ENCODE results near the gene DDAH2. TPM values are rescaled to one million over a fixed set of nuclear protein-coding genes. Genes with fewer than 3 reads are reported as not detected.
"Not testable (repeated sequence)": the region's sequence is repeated elsewhere in the genome, so short reads cannot be mapped to it uniquely, and the experiment has no call there.

The DDAH2 gene
- total RNA-seq, 1 experiment from 2014 or later, result 166 TPM

DNA sequence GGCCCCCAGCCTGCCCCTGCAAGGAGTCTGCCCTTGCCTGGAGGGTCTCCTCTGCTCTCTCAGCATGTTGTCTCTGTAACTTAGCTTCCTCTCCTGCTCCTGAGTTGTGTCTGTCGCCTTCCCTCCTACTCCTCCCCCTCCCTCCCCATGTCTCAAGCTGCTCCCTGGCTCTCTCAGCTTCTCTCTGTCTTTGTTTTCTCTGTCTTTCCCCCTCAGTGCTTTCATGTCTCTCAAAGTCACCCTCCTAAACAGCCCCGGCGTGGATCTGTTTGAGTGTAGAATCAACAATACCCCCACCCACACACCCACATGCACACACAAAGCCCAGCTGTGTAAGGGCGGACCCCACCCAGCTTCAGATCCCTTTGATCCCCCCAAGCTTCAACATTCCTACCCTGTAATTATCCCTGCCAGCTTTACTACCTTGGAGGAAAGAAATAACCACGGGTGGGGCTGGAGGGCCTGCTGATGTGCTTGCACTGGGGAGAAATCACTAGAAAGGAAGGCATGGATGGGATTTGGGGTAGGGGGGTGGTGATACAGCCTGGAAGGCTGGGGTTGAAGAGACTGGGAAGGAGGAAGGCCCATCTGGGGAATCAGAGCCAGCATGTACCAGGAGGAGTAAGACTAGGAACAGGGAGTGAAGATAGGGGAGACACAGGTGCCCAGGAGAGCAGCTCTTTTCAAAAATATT, 15.0 kb downstream of the DDAH2 start:
- no peak for DNase-seq (ENCODE audit: low spot score)

DNA sequence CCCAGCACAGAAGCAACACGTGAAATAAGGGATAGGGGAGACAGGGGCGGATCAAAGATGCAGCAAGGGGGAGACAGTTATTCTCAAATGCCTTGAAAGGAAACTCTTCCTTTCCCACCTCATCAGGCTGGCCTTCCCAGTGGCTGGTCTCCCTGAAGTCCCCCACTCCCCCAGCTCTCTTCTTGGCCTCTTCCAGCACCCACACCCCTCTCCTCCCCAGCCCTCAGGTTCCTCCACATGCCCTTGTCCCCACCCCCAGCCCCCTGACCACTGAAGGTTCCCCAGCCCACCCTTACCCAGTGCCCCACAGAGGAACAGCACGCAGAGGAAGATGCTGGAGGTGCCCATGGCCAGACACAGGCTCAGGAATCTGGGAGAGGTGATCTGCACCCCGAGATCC, 15.6 kb downstream of the DDAH2 start:
- DNase-seq (ENCODE audit: low spot score), result no peak

DNA sequence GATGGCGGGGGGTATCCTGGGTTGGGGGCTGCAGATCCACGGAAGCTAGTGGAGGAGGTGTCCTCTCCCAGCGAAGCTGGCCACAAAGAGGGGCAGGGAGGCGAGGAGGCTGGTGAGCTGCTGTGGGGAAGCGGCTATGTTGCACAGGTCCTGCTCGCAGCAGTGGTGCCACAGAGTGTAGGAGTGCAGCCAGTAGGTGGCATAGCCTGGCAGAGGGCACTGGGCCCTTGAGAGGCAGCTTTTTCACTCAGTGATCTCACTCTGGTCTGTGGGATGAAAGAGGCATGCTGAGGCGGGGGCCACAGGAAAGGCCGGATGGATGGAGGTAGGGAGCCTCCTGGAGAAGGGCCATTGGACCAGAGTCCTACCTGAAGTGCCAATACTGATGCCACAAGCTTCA, 16.8 kb downstream of the DDAH2 start:
- no peak for DNase-seq (ENCODE audit: low spot score)

DNA sequence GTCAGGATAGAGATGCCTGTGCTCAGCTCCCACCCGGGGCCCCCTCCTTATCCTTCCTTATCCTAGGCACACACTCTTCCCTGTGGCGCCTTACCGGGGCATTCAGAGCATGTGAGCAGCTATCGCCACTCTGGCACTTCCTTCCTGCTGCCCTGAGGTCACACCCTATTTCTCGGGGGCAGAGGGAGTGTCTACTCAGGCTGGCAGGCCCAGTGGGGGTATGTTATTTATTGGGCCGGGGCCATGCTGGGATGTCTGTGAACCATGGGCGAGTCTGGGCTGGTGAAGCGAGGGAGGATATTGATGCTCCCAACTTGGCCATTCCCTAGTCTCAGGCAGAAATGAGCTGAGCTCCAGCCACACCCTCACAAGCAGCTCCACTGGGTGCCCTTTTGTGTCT, 17.9 kb downstream of the DDAH2 start:
- no peak for DNase-seq (ENCODE audit: low spot score)

- DNase-seq (ENCODE audit: low spot score), result no peak
These were observed 18.4 kb downstream of the DDAH2 start for GRCh38 chr6:31710523-31711219.

DNA sequence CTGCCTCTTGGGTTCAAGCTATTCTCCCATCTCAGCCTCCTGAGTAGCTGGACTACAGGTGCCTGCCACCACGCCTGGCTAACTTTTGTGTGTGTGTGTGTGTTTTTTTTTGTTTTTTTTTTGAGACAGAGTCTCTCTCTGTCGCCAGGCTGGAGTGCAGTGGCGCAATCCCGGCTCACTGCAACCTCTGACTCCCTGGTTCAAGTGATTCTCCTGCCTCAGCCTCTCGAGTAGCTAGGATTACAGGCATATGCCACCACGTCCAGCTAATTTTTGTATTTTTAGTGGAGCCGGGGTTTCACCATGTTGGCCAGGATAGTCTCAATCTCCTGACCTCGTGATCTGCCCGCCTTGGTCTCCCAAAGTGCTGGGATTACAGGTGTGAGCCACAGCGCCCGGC, 19.9 kb downstream of the DDAH2 start:
- DNase-seq (ENCODE audit: low spot score), result not testable (repeated sequence)

GRCh38 chr6:31708224-31708623, 20.9 kb downstream of the DDAH2 start:
- DNase-seq (ENCODE audit: low spot score), result no peak

DNA sequence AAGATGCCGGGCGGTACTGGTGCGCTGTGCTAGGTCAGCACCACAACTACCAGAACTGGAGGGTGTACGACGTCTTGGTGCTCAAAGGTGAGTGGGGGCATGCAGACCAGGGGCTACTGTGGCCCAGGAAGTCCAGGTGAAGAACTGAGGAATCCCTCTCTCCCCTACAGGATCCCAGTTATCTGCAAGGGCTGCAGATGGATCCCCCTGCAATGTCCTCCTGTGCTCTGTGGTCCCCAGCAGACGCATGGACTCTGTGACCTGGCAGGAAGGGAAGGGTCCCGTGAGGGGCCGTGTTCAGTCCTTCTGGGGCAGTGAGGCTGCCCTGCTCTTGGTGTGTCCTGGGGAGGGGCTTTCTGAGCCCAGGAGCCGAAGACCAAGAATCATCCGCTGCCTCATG, 21.4 kb downstream of the DDAH2 start:
- no peak for DNase-seq (ENCODE audit: low spot score)

- DNase-seq (ENCODE audit: low spot score), result no peak
These were observed 22.5 kb downstream of the DDAH2 start, which contains the start of gene LY6G6F for GRCh38 chr6:31706599-31706998. Gene LY6G6F, plus strand, starts transcription at chr6:31706866. Its CDS starts 41 bp downstream, at chr6:31706907.

DNA sequence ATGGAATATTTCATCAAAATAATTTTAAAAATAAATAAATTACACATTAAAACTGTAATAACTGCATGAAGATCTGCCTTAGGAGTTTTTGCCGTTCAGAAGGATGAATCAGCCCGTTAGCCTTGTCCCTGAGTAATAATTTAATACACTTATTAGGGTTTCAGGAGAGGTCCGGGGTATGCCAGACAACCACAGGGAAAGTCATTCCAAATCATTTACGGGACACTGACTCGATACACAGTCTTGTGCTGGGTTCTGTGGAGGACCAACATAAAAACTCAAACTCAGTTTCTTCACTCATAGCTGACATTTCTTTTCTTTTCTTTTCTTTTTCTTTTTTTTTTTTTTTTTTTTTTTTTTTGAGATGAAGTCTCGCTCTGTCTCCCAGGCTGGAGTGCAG, 23.2 kb downstream of the DDAH2 start:
- DNase-seq (ENCODE audit: low spot score), result no peak

- peak; percentile 93 for DNase-seq (ENCODE audit: low spot score)
These were observed 26.0 kb downstream of the DDAH2 start, which contains the start of gene ABHD16A for GRCh38 chr6:31702819-31703716. Gene ABHD16A, minus strand, starts transcription at chr6:31703324. Its CDS starts 43 bp downstream, at chr6:31703281.

DNA sequence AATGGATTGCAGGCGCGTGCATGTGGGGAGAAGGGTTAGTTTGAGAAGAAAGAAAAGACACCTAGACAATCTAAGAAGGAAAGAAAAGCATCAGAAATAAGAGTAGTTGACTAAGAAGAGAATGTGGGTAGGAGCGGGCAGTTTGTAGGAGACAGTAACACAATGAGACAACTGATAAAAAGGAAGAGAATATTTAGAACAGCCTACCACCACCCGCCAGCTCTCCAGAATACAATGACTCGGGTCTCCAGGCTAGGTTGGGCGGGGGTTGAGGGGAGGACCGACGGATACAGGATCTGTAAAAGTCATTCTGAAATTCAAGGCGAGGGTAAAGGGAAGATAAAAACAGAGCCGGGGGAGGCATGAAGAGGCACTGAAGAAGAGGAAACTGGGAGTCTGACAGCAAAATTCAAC, 26.7 kb downstream of the DDAH2 start:
- no peak for DNase-seq (ENCODE audit: low spot score)

DNA sequence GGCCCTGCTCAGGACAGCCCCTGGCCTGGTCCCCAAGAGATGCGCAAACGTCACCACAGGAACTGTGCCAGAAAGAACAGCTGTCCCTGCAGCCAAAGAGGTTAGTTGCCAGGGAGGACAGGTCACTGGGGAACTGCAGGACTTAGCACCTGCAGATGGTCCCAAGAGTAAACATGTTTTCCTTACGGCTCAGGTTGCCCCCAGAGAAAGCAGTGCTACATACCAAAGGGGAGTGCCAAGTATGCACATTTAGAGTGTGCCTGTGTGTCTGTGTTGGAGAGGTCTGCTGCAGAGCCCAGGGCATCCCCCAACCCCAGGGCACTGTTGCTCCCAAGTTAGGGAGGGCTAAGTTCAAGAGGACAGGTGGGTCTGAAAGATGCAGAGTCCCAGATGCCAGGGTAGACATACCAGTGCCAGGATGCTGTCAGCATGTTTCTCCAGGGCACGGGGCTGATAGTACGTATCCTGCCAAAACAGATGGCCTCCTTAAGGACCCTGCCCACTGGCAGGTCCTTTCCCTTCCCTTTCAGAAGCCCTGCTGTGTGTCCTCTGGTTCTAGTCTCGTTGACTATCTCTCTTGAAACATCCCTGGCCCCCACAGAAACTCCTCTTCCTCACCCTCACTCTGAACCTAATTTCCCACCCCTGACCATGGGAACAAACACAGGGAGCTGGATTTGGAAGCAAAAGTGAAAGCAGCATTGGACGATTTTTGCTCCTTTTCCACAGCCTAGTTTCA, 27.3 kb downstream of the DDAH2 start:
- DNase-seq (ENCODE audit: low spot score), result no peak

- no peak for DNase-seq (ENCODE audit: low spot score)
These were observed 28.2 kb downstream of the DDAH2 start for GRCh38 chr6:31700740-31701401.

DNA sequence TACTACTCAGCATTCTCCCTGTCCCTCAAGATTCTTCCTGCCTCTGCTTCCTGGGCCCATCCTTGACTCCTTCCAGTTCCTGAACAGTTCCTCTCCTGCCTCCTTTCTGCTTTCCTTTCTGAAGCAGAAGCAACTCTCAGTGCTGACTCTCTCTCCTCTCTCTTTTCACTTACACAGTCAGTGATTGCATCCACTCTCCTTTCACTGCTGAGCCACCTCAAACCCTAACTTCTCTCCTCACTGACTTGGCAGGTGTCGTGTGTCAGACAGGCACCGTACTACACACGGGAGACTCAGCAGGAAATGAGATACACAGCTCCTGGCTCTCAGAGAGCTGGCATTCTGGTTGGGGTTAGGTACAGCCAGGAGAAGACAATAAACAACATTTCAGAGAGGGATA, 31.5 kb downstream of the DDAH2 start:
- no peak for DNase-seq (ENCODE audit: low spot score)

GRCh38 chr6:31693535-31693934, 35.6 kb downstream of the DDAH2 start:
- DNase-seq (ENCODE audit: low spot score), result no peak

- no peak for DNase-seq (ENCODE audit: low spot score)
These were observed 36.2 kb downstream of the DDAH2 start for GRCh38 chr6:31692886-31693285.

GRCh38 chr6:31692353-31692752, 36.7 kb downstream of the DDAH2 start:
- DNase-seq (ENCODE audit: low spot score), result no peak

DNA sequence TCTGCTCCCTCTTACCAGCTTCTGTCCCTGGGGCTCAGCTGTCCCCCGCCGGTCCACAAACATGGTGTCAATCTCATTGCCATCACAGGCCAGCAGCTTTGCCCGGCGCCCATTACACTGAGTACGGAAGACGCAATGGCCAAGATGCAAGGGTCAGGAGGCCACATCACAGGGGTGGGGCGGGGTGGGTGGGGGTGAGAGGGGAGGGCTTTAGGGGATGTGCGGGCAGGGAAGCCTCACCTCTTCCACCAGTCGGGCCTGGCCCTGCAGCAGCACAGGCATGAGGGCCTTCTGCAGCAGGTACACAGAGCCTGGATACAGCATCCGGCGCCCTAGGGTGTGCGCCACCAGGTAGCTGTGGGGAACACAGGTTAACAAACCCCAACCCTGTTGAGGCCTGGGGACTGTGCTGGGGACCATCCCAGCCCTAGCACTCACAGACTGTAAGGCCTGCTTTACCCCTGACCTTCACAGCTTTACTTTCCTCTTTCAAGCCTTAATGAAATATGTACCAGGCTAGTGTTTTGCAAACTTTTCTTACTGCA, 37.5 kb downstream of the DDAH2 start:
- DNase-seq (ENCODE audit: low spot score), result no peak

DNA sequence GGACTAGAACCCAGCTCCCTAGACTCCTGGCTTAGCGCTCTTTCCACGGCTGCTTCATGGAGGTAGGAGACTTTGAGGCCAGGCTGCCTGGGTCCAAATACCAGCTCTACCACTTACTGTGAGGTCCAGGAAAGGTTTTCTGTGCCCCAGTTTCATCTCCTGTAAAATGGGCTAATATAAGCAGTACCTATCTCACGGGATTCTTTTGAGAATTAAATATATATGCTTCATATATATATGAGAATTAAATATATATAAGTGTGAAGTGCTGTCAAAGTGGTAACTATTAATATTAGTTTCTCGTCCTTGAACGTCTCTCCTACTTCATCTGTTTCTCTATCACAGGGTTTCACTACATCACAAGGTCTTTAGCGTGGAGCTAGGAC, 38.0 kb downstream of the DDAH2 start:
- DNase-seq (ENCODE audit: low spot score), result no peak
